AG04449 (cell line): ENCODE results near the gene BCR.

Experiments used
- CTCF ChIA-PET: fragments of 350-600 bp; formaldehyde crosslinking; extraction: SDS; loops from one replicate; lab custom pipeline; 2021; ENCODE audit warnings: antibody characterized with exemption; lab: Yijun Ruan, JAX
- POLR2A ChIA-PET: fragments of 400-600, 350-600 bp; formaldehyde crosslinking; extraction: SDS; loops from one replicate; lab custom pipeline; 2020; ENCODE audit warnings: antibody characterized with exemption, inconsistent platforms; lab: Yijun Ruan, JAX
- DNase-seq: peaks from one replicate; pipeline ENCODE4 v3.0.0-alpha.2; 2010; ENCODE audit warnings: low read depth, low spot score
- H3K4me3 ChIP-seq: 2 replicates; pipeline ENCODE4 v1.5.1; 2011; ENCODE audit warnings: low read depth, mild to moderate bottlenecking, control low read depth, low read length
- TF ChIP-seq, protein P1 (sequence below): IDR thresholded peaks from one replicate; pipeline ENCODE4 v1.5.1; 2011; ENCODE audit warnings: mild to moderate bottlenecking, moderate library complexity, low read length, control low read depth, inconsistent platforms; ENCODE audit not compliant: insufficient read depth; ENCODE audit errors: missing control alignments

BCR gene

DNA sequence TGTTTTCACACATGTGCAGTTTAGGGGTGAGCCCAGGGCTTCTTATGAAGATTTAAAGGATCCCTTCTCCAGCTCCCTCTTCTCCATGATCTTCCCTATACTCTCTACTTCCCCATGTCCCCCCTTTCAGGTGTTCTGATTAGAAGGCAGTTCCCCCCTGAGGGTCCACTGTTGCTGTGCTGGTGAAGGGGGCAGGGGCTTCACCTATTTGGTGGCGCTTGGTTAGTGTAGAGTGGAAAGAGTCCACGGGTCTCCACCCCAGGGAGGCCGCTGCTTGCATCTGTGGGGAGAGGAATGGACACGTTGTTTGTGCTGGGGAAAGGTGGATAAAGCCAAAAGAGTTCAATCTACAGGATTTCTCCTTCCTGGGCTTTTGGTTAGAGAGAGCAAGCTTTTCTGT is 49.3 kb downstream of the BCR start:
- POLR2A ChIA-PET, result no interaction called here
- TF ChIP-seq, protein P1, sequence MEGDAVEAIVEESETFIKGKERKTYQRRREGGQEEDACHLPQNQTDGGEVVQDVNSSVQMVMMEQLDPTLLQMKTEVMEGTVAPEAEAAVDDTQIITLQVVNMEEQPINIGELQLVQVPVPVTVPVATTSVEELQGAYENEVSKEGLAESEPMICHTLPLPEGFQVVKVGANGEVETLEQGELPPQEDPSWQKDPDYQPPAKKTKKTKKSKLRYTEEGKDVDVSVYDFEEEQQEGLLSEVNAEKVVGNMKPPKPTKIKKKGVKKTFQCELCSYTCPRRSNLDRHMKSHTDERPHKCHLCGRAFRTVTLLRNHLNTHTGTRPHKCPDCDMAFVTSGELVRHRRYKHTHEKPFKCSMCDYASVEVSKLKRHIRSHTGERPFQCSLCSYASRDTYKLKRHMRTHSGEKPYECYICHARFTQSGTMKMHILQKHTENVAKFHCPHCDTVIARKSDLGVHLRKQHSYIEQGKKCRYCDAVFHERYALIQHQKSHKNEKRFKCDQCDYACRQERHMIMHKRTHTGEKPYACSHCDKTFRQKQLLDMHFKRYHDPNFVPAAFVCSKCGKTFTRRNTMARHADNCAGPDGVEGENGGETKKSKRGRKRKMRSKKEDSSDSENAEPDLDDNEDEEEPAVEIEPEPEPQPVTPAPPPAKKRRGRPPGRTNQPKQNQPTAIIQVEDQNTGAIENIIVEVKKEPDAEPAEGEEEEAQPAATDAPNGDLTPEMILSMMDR, result no peak

DNA sequence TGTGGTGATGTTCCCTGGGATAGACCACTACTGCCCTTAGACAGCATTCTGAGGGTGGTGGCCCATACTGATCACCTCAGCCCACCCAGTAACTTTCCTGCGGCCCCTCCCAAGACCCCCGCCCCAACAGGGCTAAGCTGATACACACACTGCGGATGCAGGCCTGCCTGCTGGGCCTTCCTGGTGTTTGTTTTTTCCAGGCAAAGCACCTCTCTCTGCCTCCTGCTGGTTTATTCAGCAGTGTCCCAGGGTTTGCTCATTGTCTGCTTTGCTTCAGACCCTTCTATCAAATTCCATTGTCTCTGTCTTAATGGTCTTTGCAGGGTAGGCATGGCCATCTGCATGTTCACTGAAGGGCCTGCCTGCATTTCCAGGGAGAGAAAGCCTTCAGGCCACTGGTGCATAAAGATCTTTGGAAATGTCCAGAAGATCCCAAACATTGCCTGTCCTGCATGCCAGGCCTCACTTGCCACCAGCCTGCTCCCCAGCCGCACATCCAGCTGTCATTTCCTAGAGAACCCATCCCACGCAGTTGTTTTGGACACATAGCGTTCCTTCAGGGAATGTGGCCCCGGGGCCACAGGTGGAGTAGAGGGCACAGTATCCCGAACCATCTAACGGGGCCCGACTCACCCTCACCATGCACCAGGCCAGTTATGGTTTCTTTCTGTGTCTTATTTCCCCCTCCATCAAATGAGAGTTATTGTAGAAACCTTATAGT is 50.2 kb downstream of the BCR start:
- DNase-seq, result no peak
- POLR2A ChIA-PET, result no interaction called here
- CTCF ChIA-PET, result interaction anchor here (1.1 to 1.6 kb wide), 4 partner anchors 9 to 51 kb away, joined by 3 to 8 read pairs (median 4); partner anchors contain the start of gene BCR
- H3K4me3 ChIP-seq, result no peak overlapping the region
- TF ChIP-seq, protein P1, result no peak

More for the DNA sequence above, 49.3 kb downstream of the BCR start:
- CTCF ChIA-PET, result interaction anchor here (1.1 to 1.2 kb wide), 2 partner anchors 52 to 61 kb away, joined by 3 to 5 read pairs; no protein-coding TSS in a partner anchor
- DNase-seq, result no peak
- no peak overlapping the region for H3K4me3 ChIP-seq

DNA sequence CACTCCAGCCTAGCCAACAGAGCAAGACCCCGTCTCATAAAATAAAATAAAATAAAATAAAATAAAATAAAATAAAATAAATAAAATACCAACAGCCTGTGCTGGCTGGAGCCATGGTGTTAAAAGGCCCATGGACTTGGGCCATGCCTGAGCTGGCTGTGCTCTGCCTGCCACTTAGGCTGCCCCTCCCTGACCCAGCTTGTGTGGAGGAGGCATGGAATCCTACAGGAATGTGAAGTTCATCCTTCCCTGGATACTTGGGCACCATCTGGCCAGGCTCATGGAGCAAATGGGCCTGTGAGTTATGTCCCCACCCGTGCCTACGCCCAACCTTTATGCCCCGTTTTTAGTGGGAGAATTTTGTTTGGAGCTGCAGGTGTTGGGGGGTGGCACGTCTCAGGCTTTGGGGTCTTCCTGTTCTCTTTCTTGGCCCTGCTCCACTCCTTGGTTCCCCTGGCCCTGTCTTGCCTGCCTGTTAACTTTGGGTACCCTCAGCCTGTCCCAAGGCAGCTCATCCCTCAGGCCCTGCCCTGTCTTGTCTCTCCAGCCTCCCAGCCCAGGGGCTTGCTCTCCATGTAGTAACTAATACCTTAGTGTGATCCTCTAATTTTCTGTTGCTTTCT is 51.3 kb downstream of the BCR start:
- TF ChIP-seq, protein P1, result no peak
- ChIA-PET CTCF (interaction anchor here (1.1 to 1.6 kb wide), 4 partner anchors 8 to 51 kb away, joined by 3 to 8 read pairs (median 4); partner anchors contain the start of gene BCR), POLR2A (no interaction called here)
- no peak for DNase-seq
- no peak overlapping the region for H3K4me3 ChIP-seq

DNA sequence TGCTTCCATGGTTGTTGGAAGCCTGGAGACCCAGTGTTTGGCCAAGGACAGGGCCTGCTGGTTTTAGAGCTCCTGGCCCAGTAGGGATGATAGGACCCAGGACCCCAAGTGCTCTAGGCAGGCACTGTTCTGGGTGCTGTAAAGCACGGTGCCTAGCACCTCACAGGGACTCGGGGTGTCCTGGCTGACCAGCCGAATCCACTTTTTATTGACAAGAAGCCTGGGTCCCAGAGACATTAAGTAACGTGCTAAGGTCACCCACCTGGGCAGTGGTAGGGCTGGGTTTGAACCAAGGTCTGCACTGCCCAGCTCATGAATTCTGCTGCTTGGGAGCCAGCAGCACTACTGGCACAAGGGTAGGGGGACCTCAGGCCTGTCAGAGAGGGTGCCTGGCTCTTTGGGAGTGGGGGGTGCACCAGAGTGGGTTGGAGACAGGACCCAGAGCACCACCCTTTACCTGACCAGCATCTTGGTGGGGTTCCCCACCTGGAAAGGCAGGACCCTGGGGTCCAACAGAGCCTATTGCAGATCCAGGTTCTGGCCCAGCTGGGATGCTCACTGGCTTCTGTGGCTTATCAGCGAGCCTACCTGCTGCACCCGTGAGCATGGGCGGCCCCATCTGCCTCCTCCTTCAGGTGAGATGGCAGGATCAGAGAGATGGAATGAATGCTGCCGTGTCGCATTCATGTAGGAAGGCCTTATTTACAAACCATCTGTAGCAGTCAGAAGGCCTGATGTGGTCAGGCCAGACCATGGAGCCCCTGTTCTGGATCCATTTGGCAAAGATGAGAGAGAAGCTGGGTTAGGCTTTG is 52.0 kb downstream of the BCR start:
- DNase-seq, result no peak
- H3K4me3 ChIP-seq, result no peak overlapping the region
- TF ChIP-seq, protein P1, result no peak
- ChIA-PET POLR2A (no interaction called here), CTCF (interaction anchor here (1.5 to 1.6 kb wide), 2 partner anchors 7 to 50 kb away, joined by 4 to 8 read pairs; no protein-coding TSS in a partner anchor)

DNA sequence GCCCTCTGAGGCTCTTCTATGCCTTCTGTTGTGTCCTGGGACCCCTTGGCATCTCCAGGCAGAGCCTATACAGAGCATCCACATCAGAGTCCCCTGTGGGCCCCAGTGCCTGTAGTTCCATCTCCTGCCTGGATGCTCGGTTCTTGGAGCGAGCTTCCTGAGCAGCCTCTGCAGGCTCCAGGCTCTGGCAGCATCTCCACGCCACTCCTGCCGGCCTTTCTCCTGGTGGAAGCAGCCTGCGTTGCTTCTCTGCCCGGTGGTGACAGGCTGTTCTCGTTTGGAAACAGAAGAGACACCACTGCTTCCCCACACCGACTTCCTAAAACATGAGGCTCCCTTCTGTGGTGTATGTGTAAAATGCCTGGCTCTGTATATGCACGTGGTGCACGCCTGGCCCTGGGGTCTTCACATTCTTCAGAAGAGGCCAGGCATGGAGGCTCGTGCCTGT is 52.8 kb downstream of the BCR start:
- TF ChIP-seq, protein P1, result peak; percentile 20
- ChIA-PET POLR2A (no interaction called here), CTCF (interaction anchor here (1.1 kb wide), 1 partner anchor 53 kb away, joined by 3 read pairs; the partner anchor contains the start of gene BCR)
- DNase-seq, result no peak
- no peak overlapping the region for H3K4me3 ChIP-seq
